GM23248 (cell line): ENCODE results near the gene FUT1.

Source experiments
- EZH2 ChIP-seq: fragments of 200-600 bp; sonication (generic); IDR thresholded peaks from 2 replicates; pipeline ENCODE4 v1.6.1; 2018; ENCODE audit warnings: antibody characterized with exemption, mild to moderate bottlenecking; ENCODE audit not compliant: insufficient read depth, poor library complexity, severe bottlenecking
- EZH2phosphoT487 ChIP-seq: fragments of 200-600 bp; sonication (generic); IDR thresholded peaks from 2 replicates; pipeline ENCODE4 v1.6.1; 2018; ENCODE audit warnings: antibody characterized with exemption, moderate library complexity, mild to moderate bottlenecking, low read depth; ENCODE audit not compliant: insufficient read depth

DNA sequence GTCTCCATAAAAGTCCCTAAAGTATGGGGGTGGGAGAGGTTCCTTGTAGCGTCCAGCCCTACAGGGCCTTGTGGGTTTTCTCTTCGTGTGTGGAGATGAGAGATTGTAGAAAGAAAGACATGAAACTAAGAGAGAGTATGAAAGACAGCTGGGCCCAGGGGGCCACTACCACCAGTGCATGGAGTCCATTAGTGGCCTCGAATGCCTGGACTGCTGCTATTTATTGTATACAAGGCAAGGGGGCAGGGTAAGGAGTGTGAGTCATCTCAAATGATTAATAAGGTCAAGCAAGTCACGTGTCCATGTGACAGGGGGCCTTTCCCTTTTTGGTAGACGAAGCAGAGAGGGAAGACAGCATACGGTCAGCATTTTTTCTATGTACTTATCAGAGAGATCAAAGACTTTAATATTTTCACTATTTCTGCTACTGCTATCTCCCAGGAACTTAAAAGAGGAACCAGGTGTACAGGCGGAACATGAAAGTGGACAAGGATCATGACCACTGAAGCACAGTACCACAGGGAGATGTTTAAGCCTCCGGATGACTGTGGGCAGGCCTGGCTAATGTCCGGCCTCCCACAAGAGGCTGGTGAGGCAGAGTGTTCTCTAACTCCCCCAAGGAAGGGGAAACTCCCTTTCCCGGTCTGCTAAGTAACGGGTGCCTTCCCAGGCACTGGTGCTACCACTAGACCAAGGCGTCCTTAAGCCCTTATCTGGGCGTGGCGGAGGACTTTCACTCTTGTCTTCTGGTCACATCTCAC, 28.4 kb upstream of the FUT1 start:
- no peak for TF ChIP-seq EZH2phosphoT487
- TF ChIP-seq EZH2: no peak
